IgD-negative memory B cell (primary cell): ENCODE measurements around the gene TRIM27. TPM values are rescaled to one million over a fixed set of nuclear protein-coding genes. Genes with fewer than 3 reads are reported as not detected.

Experiments used
- polyA plus RNA-seq: library from polyadenylated mRNA; unstranded; fragments of 300-500 nt; fragmentation: Illumina TruSeq; gene quantifications from one replicate; pipeline ENCODE4 v1.2.3, GENCODE V29; 2021

The TRIM27 gene
- polyA plus RNA-seq, 1 donor from 2014 or later, result 60.1 TPM

Other genes starting within 250 kb of the TRIM27 start
- not detected for gene ZNF311, start 81.3 kb upstream of the TRIM27 start, polyA plus RNA-seq
- gene OR2W1, start 121.2 kb upstream of the TRIM27 start, polyA plus RNA-seq, result not detected
- not detected for gene OR2B3, start 163.3 kb upstream of the TRIM27 start, polyA plus RNA-seq
- gene OR2J1, start 175.5 kb upstream of the TRIM27 start, polyA plus RNA-seq, result not detected
- not detected for gene OR2J3, start 184.1 kb upstream of the TRIM27 start, polyA plus RNA-seq
- not detected for gene OR2J2, start 246.9 kb upstream of the TRIM27 start, polyA plus RNA-seq